CD4-positive, alpha-beta T cell treated with Interleukin-6 for 4 hours (primary cell): Measurements from ENCODE around the gene MYO3B.

Source experiments
- DNase-seq: peaks from one replicate; pipeline ENCODE4 v3.0.0-alpha.2; 2020; ENCODE audit warnings: mixed read lengths

The MYO3B gene, protein sequence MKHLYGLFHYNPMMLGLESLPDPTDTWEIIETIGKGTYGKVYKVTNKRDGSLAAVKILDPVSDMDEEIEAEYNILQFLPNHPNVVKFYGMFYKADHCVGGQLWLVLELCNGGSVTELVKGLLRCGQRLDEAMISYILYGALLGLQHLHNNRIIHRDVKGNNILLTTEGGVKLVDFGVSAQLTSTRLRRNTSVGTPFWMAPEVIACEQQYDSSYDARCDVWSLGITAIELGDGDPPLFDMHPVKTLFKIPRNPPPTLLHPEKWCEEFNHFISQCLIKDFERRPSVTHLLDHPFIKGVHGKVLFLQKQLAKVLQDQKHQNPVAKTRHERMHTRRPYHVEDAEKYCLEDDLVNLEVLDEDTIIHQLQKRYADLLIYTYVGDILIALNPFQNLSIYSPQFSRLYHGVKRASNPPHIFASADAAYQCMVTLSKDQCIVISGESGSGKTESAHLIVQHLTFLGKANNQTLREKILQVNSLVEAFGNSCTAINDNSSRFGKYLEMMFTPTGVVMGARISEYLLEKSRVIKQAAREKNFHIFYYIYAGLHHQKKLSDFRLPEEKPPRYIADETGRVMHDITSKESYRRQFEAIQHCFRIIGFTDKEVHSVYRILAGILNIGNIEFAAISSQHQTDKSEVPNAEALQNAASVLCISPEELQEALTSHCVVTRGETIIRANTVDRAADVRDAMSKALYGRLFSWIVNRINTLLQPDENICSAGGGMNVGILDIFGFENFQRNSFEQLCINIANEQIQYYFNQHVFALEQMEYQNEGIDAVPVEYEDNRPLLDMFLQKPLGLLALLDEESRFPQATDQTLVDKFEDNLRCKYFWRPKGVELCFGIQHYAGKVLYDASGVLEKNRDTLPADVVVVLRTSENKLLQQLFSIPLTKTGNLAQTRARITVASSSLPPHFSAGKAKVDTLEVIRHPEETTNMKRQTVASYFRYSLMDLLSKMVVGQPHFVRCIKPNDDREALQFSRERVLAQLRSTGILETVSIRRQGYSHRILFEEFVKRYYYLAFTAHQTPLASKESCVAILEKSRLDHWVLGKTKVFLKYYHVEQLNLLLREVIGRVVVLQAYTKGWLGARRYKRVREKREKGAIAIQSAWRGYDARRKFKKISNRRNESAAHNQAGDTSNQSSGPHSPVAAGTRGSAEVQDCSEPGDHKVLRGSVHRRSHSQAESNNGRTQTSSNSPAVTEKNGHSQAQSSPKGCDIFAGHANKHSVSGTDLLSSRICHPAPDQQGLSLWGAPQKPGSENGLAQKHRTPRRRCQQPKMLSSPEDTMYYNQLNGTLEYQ (N-terminal part only)

DNA sequence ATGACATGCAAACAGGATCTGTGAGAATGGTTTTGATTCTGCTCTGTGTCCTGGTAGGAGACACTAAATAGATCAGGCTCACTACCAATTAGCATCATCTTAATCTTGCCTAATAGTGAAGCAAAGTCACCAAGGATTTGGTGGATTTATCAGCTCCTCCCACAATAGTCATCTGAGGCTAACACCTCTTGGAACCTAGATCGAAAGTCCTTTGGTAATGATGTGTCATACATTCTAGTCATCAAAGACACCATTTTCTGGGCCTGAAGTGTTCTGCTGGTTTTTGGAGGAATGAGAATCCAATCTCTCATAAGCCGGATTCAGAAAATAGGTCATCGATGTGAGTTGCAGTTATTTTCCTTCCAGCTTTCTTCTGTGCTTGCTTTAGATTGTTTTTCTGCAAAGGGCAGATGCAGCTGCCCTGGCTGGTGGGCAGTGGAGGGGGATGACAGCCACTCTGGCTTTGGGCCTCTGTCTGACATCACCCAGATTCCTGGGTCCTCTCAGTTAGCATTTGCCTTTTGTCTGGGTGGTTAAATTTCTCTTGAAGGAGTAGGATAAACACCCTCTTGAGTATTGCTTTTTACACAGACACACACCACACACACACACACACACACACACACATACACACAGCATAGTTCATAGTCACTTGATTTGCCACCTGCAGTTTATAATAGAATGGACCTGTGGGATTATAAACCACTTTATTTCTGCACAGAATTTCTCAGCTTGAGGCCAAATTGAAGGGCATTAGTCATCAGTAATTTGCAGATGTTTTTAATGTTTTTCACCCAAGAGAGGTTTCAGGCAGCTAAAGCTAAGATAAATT lies at the start of gene MYO3B:
TSS of gene MYO3B (plus strand) at position 198 of the 832 bp plus-strand sequence. CDS start at position 339, 141 bp downstream.
- DNase-seq: no peak

DNA sequence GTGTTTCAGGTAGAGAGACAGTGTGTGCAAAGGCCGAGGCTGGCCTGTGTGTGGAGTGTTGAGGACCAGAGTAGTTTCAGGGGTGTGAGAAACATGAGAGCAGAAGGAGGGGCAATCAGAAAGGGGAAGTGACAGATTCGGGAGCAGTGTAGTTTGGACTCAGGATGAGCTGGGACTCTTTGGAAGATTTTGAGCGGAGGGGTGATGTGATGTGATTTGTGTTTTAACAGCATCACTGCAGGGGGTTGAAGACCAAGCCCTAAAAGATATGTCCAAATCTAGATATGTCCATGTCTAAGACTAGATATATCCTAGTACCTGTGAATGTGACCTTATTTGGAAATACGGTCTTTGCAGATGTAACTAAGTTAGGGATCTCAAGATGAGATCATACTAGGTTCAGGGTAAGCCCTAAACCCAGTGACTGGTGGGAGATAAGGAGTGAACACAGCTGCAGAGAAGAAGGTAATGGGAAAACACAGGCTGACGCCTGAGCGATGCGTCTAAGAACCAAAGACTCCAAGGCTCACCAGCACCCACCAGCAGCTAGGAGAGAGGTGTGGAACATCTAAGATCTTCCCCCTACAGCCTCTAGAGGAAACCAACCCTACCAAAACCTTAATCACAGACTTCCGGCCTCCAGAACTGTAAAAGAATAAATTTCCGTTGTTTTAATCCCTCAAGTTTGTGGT lies 38.5 kb upstream of the MYO3B start:
- no peak for DNase-seq

DNA sequence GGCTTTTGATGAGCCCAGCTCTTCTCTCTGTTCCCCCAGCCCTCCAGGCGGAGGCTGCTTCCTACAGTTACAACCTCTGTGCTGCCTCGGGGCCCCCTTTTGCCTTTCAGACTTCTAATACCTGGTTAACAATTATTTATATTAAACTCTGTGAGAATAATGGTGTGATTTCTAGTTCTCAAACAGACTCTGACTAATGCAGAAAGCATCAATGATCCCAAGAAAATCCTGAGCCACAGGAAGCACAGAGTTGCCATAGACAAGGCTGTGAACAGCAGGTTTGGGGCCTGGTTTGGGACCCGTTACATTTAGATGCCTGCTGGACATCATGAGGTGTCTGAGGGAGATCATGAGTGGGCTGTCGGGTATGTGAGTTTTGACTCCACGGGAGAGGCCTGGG lies 37.4 kb upstream of the MYO3B start:
- no peak for DNase-seq

DNA sequence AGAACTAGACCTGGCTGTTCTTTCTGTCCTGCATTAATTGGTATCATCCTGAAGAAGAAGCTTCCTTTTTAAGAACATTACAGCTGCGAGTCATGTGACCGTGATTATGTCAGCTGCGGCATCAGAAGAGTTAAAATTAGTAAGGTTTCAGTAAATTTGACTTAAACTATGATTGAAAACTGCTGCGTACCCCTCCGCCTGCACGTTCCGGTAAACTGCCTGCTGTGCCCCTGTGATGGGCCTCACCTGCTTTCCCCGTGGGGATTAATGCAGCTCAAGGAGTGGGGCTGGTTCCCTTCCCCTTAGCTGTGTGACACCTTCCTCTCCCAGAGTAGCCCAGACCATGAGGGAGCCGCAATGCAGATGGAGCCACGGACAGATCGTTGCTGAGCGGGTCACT lies 36.1 kb upstream of the MYO3B start:
- no peak for DNase-seq

DNA sequence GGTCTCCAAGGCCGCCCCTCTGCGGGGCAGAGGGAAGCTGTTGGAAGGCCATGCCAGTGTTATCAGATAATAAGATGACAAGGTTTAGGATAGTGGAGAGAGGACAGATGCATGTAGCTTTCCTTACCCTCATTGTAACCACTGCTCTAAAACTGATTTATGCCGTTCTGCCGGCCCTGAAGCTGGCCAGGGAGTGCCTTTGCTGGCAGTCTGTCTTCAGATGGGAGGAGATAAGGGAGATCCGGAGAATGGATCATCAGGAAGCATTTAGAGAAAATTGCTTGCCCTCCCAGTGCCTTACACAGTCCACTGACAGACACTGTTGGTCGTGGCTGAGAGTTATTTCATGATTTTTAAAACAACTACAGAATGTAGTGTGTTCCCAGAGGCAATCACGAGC lies 35.4 kb upstream of the MYO3B start:
- DNase-seq: no peak

DNA sequence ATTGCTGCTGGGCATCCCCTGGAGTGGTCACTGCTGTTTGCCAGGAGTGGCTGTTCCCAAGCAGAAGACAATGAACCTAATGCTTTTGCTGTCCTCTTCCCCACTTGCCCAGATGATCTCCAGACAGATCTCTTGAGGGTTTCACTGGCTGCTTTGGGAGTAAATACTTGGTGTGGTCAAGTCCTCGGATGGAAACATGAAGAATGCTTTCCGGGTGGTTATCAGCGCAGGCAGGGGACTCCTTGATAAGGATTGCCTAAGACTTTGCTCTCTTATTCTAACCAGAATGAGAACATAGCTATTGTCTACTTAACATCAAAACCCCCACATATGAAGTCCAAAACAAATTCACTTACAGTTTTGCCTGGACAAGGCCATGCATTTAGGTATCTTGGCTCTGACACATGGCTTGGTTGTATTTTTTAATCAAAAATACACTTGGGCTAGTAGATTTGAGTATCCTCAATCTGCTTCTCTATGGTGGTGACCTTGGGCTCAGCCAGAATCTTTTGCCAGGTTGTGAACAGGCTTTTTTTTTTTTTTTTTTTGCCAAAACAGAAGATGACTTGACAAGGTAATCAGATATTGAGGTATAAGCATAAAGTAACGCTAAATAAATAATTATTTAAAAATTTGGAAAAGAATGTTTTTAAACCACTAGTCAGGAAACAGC lies 34.8 kb upstream of the MYO3B start:
- DNase-seq: no peak

DNA sequence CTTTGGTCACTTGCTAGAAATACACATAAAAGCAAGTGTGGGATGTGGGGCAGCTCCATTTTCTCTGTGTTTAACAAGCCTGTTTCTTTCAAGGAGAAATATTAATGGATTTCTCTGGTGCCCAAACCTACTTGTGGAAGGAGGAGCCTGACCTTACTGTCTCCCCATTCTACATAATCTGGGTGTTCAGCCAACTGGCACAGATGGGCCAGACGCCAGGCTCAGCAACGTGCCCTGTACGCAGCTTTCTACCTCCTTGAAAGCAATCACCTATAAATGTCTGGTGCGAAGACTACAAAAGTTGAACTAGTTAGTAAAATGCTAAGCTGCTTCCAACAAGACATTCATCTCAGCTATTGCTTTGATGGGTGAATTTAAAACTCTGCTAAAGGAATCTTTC lies 33.2 kb upstream of the MYO3B start:
- no peak for DNase-seq

DNA sequence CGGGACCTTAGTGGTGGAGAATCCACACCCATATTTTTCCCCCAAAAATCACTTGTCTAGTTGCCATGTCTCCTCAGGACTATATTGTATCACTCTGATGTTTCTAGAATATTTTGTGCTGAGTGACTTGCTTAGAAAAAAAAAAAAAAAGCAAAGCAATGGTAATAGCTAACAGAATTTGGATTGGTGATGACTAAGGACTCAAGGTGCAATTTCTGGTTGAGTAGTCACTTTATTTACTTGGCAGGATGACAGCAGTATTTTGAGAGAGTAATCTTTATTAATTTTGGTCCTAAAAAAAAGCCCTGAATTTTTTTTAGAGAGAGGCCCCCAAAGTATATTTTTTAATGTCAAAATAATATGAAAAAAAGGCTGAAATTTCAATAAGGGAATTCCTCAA lies 32.8 kb upstream of the MYO3B start:
- no peak for DNase-seq

DNA sequence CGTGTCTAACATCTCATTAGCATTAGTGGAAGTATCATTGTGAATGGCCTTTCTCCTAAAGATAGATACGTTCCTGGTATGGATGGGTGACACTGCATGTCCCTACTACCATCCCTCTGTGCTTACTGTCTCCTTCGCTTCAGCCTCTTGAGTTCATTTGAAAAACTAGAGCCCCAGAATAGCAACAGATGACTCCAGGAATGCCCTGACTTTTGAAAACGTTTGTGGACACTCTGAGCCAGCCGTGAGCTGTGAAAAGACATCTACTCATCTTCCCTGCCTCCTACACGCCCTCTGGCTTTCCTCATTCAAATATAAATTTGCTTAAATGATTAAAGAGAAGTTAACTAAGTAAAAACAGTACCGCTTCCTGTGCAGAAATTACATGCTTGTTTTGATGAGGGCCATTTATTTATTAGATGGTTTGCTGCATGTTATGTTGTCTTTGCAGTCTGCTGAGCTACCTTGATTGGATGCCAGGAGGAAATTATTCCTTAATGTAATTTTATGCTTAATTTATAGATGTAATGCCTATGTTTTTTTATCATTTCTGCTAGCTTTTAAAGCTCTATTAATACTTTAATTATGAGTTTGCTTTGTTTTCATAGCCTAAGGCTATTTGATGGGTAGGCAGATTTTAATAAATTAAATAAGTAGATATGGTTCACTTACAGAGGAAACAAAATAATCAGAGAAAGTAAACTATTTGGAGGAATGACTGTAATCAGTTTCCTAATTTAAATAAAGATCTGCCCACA lies 32.1 kb upstream of the MYO3B start:
- no peak for DNase-seq

DNA sequence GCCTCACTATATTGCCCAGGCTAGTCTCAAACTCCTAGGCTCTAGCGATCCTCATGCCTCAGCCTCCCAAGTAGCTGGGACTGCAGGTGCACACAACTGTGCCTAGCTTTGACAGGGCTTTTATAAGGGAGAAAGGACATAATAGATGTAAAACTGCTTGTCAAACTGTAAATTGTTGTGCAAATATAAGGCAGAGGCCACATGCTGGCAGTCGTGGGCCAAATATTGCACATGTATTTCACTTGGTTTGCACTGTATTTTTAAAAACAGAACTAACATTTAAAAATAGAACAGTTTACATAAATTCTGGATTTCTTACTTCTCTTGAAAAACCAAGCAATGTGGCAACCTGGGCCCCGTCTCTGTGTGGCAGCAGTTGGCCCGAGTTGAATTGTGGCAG lies 31.2 kb upstream of the MYO3B start:
- no peak for DNase-seq

DNA sequence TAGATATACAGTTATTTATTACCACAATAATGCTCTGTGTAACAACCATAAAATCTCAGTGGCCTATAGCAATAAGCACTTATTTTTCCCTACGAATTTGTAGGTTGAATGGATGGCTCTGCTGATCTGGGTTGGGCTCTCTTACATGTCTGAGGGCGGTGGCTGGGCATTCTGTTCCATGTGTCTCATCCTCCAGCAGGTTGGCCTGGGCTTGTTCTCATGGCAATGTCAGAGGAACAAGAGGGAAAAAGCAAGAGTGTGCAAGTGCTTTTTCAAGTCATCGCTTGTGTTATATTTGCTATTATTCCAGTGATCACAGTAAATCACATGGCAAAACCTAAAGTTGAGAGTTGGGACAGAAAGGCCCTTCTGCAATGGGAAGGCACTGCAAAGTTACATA lies 30.4 kb upstream of the MYO3B start:
- no peak for DNase-seq

DNA sequence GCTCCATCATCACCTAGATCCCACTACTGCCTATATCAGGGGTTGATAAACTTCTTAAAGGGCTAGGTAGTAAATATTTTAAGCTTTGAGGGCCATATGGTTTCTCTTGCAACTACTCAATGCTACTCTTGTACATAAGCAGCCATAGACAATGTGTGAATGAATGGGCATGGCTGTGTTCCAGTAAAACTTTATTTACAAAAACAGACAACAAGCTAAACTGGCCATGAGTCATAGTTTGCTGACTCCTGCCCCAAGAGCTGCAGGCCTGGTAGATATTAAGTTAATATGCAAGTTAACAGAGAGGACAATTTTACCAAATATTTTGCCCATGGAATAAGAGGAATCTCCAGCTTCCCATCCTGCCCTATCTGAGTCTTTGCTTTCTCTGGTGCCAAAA lies 29.8 kb upstream of the MYO3B start:
- DNase-seq: no peak

DNA sequence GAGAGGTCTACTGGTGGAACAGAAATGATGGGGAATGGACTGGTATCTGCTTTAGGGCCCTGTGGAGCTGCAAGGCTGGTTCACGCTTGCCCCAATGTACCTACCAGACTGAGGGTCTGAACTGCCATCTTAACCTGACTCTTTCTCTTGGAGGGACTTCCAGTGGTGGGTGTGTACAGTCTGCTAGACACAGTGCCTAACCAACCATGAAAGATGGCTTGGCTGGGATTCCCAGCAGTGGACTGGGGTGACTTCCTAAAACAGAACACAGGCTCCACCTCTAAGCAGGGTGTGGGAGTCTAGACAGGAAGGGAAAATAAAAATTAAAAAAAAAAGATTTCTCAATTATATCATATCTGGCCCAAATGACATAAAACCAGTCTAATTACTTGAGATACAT lies 25.5 kb upstream of the MYO3B start:
- DNase-seq: no peak

DNA sequence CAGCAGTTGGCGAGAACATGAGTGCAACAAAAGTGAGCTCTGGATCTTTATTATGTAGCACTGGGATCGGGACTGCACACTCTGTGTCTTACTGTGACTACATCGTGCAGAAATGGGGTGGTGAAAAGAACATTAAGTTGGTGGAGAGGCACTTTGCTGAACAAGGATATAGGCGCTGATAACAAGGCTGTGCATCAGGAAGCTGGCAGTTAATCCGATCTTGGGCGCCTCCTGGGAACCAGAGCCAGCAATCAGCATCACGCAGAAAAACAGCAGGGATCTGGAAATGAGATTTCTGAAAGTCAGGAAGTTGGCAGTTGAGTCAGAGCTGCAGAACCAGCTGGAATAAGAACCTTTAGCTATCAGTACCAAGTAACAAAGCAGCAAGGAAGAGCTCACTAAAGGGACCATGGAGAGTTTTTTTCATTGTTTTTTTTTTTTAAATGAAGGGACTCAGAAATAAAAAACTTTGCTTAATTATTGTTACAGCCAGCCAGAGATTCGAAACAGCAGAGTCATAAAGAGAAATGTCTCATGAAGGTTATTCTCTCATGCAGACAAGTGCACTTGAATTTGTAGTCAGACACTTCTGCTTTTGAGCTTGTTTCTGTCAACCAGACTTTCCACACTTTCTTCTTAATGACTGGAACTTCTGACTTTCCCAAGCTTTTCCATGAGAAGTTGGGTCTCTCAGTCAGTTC lies 22.8 kb upstream of the MYO3B start:
- DNase-seq: no peak

DNA sequence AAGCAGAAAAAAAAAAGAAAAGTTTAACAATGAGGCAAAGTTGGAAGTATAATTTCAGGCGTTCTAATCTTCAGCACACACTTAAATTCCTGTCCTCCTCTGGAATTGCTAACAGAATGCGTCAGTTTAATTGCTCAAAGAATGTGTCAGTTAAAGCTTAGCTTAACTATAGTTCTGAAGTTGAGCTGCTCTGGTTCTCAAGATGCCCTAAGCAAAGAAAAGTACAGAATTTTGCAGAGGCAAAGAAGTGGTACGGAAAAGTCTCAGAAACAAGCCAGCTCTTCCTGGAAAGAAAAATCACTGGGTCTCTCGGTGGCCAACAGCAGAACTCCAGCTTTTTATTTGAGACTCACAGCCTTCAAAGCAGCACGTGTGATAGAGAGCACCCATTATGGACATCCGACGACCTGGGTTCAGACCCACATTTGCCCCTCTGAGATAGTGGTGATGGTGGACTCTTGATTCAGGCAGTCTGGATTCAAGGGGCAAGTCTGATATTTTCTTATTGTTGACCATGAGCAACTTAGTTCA lies 22.2 kb upstream of the MYO3B start:
- no peak for DNase-seq

DNA sequence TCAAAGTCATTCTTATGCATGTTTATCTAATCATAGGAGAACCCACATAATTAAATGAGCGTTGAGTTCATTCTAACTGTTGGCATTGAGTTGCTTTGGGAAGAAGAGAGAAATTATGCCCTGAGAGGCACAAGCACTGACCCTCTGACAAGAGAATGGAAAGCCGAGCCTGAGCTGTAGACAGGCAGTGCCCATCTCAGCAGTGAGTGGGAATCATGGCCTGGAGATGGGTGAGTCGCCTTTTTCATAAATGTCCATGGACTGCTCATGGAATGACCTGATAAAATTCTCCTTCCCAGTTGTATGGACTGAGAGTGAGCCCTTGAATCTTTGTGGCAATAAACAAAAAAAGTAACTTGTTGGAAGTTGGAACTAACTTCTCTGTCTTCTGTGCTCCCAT lies 21.4 kb upstream of the MYO3B start:
- no peak for DNase-seq

DNA sequence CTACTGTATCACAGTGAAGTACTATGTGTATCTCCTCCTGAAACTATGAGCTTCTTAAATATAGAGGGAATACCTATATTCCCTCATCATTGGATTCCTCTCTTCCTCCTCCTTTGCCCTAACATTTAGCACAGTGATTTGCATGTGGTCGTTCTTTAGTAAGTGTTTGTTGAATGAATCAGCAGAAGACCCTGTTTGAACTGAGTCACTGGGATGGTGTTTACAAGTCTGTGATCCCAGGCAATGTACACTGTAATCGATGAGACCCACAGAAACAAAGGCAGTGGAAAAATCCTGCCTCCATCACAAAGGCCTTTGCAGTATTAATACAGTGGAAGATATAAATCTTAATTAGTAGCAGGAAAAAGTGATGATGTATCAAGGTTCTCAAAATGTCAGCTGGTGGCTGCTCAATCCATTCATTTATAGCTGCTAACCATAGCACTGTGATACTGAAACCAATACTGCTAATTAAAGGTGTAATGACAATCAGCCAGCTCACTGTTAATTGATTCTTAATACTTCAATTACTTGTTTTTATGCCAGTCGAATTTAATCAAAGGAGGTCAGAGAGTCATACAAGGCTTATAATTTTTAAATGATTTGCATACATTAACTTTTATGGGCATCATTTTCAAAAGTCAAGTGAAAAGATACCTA lies 20.8 kb upstream of the MYO3B start:
- no peak for DNase-seq

DNA sequence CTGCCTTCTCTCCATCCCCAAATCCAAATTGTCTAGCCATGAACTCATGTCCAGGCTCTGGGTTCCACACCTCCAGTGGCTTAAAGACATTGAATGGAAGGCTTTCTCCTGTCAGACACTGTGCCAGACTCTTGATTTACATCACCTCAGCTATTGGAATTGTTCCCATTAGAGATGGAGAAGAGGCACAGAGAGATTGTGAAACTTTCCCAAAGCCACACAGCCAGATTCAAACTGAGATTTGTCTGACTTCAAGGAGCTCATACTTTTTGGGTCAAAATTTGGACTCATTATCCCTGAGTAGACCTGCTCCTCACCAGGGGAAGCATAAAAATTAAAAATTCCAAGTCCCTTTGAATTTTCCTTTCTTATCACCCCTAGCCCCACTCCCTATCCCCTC lies 18.9 kb upstream of the MYO3B start:
- DNase-seq: no peak
